ENCODE data around the gene CTSZ. TPM values are rescaled to one million over a fixed set of nuclear protein-coding genes. Genes with fewer than 3 reads are reported as not detected.

Gene CTSZ
- total RNA-seq, 2 donors from 2014 or later = 242 to 436 TPM

DNA sequence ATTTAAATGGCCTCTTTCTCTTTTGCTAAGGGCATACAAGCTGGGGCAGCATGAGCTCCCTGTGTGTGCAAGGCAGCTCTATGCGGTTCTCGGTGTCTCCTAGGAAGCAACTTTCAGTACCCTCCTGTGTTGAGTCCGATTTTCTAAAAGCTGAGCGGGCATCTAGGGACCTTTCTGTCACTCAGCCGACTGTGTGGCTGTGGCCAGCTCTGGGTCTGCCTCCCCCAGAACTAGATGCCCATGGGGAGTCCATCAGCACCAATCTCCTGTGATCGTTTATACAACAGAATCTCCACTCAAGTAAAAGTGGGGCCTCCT lies 18.5 kb downstream of the CTSZ start:
- TF ChIP-seq, protein P1, sequence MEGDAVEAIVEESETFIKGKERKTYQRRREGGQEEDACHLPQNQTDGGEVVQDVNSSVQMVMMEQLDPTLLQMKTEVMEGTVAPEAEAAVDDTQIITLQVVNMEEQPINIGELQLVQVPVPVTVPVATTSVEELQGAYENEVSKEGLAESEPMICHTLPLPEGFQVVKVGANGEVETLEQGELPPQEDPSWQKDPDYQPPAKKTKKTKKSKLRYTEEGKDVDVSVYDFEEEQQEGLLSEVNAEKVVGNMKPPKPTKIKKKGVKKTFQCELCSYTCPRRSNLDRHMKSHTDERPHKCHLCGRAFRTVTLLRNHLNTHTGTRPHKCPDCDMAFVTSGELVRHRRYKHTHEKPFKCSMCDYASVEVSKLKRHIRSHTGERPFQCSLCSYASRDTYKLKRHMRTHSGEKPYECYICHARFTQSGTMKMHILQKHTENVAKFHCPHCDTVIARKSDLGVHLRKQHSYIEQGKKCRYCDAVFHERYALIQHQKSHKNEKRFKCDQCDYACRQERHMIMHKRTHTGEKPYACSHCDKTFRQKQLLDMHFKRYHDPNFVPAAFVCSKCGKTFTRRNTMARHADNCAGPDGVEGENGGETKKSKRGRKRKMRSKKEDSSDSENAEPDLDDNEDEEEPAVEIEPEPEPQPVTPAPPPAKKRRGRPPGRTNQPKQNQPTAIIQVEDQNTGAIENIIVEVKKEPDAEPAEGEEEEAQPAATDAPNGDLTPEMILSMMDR (IDR thresholded peaks at IDR 0.05) = no peak

DNA sequence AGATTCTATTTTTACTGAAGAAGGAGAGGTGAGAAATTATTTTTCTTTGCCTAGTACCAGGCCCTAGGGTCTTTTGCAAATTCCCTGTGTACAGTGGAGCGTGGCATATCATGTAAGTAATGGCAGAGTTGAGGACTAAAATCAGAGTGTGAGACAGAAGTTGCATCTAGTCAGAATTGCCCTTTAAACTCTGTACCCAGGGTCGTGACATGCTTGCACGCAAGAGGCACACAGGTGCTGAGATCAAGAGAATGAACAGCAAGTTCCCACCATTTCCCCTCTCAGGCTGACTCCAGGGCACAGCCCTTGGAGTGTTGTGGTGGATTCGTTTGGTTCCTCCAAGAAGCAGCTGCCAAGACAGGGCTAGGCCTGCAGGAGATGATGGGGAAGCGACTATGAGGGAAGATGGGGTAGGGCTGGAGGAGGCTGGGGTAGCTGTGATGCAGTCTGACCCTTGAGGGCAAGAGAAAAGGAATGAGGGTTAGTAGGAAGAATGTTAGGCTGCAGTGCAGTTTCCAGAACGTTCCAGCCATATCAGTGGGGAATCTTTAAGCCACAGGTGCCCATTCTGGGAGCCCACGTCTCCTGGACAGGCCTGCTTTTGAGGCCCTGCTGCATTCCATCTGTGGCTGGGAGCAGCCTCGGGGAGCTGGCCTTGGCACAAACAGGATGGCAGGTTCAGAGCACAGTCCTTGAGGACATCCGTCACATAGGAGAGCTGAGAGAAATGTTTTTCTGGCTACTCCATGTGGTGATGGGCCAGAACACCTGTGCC lies 19.1 kb downstream of the CTSZ start:
- H3K36me3 ChIP-seq = peaks cover 41% of the 10 kb centered on the region
- ATAC-seq (ENCODE audit: insufficient number of reproducible peaks, low FRiP score, low read depth) = no peak
- DNase-seq (ENCODE audit: low spot score) = no peak

More for the DNA sequence above, 18.5 kb downstream of the CTSZ start:
- ATAC-seq (ENCODE audit: insufficient number of reproducible peaks, low FRiP score, low read depth) (no peak), DNase-seq (ENCODE audit: low spot score) (no peak)
- H3K9me3 ChIP-seq = no peaks in the 10 kb centered on the region
- H3K4me3 ChIP-seq = no peak overlapping the region
- peaks cover 3 to 32% of the 10 kb centered on the region in 2 donors for H3K4me1 ChIP-seq (ENCODE audit: control insufficient read depth in 1 of 2, low read depth in 2 of 2)
- H3K27ac ChIP-seq = no peak overlapping the region
- H3K27me3 ChIP-seq (replicated peaks; ENCODE audit: insufficient read depth) = no peaks in the 10 kb centered on the region
- peaks cover 47% of the 10 kb centered on the region for H3K36me3 ChIP-seq

DNA sequence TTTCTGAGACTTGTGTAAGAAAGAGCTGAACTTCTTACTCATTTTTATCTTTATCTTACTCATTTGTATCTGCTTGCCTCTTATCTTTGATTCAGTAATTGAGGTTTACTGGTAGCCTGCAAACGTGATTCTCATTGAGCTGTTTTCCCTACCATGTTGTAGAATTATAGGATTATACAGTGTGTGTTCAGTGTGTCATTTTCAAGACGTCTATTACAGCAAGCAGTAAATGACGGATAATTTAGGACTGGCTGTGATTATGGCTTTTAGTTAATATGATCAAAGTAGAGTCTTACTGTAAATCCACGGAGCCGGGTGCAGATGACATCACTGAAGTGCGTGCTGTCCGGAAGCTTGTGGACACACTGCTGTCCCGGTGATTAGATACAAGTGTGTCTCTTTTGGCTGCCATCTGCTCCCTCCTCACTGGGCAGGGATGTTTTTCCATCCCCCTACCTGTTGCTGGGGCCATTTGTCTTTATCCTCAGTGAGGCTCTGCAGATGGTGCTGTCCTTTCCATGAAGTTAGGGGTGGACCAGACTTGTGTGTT lies 20.0 kb downstream of the CTSZ start:
- no peaks in the 10 kb centered on the region for H3K27me3 ChIP-seq (replicated peaks; ENCODE audit: insufficient read depth)
- peaks cover 9 to 45% of the 10 kb centered on the region in 2 donors for H3K4me1 ChIP-seq (ENCODE audit: control insufficient read depth in 1 of 2, low read depth in 2 of 2)
- no peak overlapping the region for H3K4me3 ChIP-seq
- no peak overlapping the region for H3K27ac ChIP-seq
- no peak for ATAC-seq (ENCODE audit: insufficient number of reproducible peaks, low FRiP score, low read depth)
- peaks cover 39% of the 10 kb centered on the region for H3K36me3 ChIP-seq
- no peak for DNase-seq (ENCODE audit: low spot score)
- no peaks in the 10 kb centered on the region for H3K9me3 ChIP-seq
- TF ChIP-seq, protein P1 (IDR thresholded peaks at IDR 0.05) = no peak

More for the DNA sequence above, 19.1 kb downstream of the CTSZ start:
- Histone ChIP-seq H3K4me3 (no peak overlapping the region), H3K27me3 (replicated peaks; ENCODE audit: insufficient read depth) (no peaks in the 10 kb centered on the region), H3K27ac (no peak overlapping the region), H3K9me3 (no peaks in the 10 kb centered on the region), H3K4me1 (ENCODE audit: control insufficient read depth in 1 of 2, low read depth in 2 of 2) (peaks cover 3 to 36% of the 10 kb centered on the region in 2 donors)
- TF ChIP-seq, protein P1 (IDR thresholded peaks at IDR 0.05) = no peak

DNA sequence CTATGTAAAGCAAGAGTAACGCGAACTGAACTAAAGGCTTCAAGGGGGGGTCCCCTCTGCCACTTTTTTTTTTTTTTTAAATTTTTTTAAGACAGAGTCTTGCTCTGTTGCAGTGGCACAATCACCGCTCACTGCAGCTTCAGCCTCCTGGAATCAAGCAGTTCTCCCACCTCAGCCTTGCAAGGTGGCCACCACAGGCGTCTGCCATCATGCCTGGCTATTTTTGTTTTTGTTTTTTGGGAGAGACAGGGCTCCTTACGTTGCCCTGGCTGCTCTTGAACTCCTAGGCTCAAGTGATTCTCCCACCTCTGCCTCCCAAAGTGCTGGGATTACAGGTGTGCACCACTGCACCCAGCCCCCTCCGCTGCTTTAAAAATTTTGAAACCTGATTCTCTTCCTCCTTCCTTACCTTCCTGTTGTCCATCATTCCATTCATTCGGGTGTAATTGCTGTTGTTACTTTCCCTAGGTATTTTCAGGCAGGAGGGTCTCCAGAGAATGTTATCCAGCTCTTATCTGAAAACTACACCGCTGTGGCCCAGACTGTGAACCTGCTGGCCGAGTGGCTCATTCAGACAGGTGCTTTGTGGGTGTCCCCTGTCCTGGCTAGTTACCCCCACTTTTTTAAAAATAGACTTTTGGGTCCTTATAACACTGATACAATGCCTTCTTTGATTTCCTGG lies 20.6 kb downstream of the CTSZ start:
- Histone ChIP-seq H3K4me1 (ENCODE audit: control insufficient read depth in 1 of 2, low read depth in 2 of 2) (peaks cover 13 to 49% of the 10 kb centered on the region in 2 donors), H3K27ac (no peak overlapping the region), H3K27me3 (replicated peaks; ENCODE audit: insufficient read depth) (no peaks in the 10 kb centered on the region), H3K9me3 (no peaks in the 10 kb centered on the region), H3K36me3 (peaks cover 37% of the 10 kb centered on the region), H3K4me3 (no peak overlapping the region)
- TF ChIP-seq, protein P1 (IDR thresholded peaks at IDR 0.05) = no peak
- ATAC-seq (ENCODE audit: insufficient number of reproducible peaks, low FRiP score, low read depth) (no peak), DNase-seq (ENCODE audit: low spot score) (no peak)

DNA sequence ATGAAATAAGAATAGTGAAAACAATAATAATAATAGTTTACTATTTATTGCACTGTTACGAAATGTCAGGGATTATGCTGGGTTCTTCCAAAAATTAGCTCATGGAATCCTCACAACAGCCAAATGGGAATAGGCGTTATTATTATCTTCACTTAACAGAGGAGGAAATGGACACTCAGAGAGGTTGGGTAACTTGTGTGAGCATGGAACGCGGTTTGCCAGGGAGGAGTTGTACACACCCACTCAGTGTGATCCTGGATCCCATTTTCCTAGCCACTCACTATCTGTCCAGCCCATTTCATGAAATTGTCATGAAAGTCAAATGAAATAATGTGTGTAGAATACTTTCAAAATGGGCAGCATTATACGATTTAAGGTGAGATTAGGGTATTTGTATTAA lies 21.4 kb downstream of the CTSZ start:
- Histone ChIP-seq H3K4me3 (no peak overlapping the region), H3K36me3 (peaks cover 29% of the 10 kb centered on the region), H3K9me3 (no peaks in the 10 kb centered on the region), H3K27me3 (replicated peaks; ENCODE audit: insufficient read depth) (no peaks in the 10 kb centered on the region), H3K27ac (no peak overlapping the region), H3K4me1 (ENCODE audit: control insufficient read depth in 1 of 2, low read depth in 2 of 2) (peaks cover 13 to 49% of the 10 kb centered on the region in 2 donors)
- TF ChIP-seq, protein P1 (IDR thresholded peaks at IDR 0.05) = no peak
- ATAC-seq (ENCODE audit: insufficient number of reproducible peaks, low FRiP score, low read depth) (no peak), DNase-seq (ENCODE audit: low spot score) (no peak)

Data from thoracic aorta (tissue), 2 donors.